Heart right ventricle (tissue), 16 donors: Measurements from ENCODE around the gene CPED1. TPM values are rescaled to one million over a fixed set of nuclear protein-coding genes. Genes with fewer than 3 reads are reported as not detected.

Experiments
- ATAC-seq, 8 donors: fragments of 200-7000 bp; cut with Tn5 transposase; one replicate each; pipeline ENCODE4 v1.9.1; 2020; ENCODE audit warnings: mild to moderate bottlenecking in 8 of 8, moderate library complexity in 8 of 8, moderate number of reproducible peaks in 1 of 8
- DNase-seq, 2 donors: peaks; one replicate each; pipeline ENCODE4 v3.0.0-alpha.2; 2020
- H3K27ac ChIP-seq, 10 donors: fragments of 200-600 bp; sonication (generic) in 2 of 10; one replicate each; pipeline versions ENCODE4 v1.5.0 to v1.8.0; 2020 to 2022; ENCODE audit warnings: mild to moderate bottlenecking in 3 of 10
- H3K27me3 ChIP-seq, 7 donors: fragments of 200-600 bp; one replicate each; pipeline ENCODE4 v1.8.0; 2021 to 2022; ENCODE audit warnings: mild to moderate bottlenecking in 2 of 7
- H3K36me3 ChIP-seq, 9 donors: fragments of 200-600 bp; sonication (generic) in 1 of 9; one replicate each; pipeline versions ENCODE4 v1.5.0 to v1.8.0; 2020 to 2022; ENCODE audit warnings: mild to moderate bottlenecking in 2 of 9
- H3K4me1 ChIP-seq, 9 donors: fragments of 200-600 bp; sonication (generic) in 1 of 9; one replicate each; pipeline versions ENCODE4 v1.5.0 to v1.8.0; 2020 to 2022; ENCODE audit warnings: mild to moderate bottlenecking in 4 of 9
- H3K4me3 ChIP-seq, 10 donors: fragments of 200-600 bp; sonication (generic) in 2 of 10; one replicate each; pipeline versions ENCODE4 v1.5.0 to v1.8.0; 2020 to 2022; ENCODE audit warnings: mild to moderate bottlenecking in 7 of 10, moderate library complexity in 2 of 10
- H3K9me3 ChIP-seq, 11 donors: fragments of 200-600 bp in 10 of 11; sonication (generic) in 2 of 11; one replicate each; pipeline versions ENCODE4 v1.5.0 to v1.8.0; 2013 to 2022; ENCODE audit warnings: mild to moderate bottlenecking in 2 of 11, control low read depth in 1 of 11, moderate library complexity in 1 of 11
- CTCF ChIP-seq, 9 donors: fragments of 200-600 bp; sonication (generic) in 2 of 9; IDR thresholded peaks; one replicate each; pipeline versions ENCODE4 v1.5.0 to v1.8.0; 2021 to 2022; ENCODE audit warnings: antibody characterized with exemption in 9 of 9, mild to moderate bottlenecking in 5 of 9, moderate library complexity in 1 of 9
- WGBS, 2 donors: extraction: QIAGEN DNeasy Blood & Tissue Kit; methylation state at CpG; one replicate each; pipeline ENCODE4 v1.1.7; 2013; ENCODE audit warnings: inconsistent platforms in 1 of 2; 5-methylcytosine and 5-hydroxymethylcytosine counted together
- intact Hi-C, 10 donors: fragments of 100-400 bp; cut with DNase I; formaldehyde crosslinking; loops; one replicate each; pipeline versions ENCODE4 v1.11.1 to v1.14.2; 2022
- polyA plus RNA-seq, 2 donors: library from polyadenylated mRNA; stranded (reverse); fragments of 200-250 nt; gene quantifications; one replicate each; pipeline ENCODE4 v1.2.3, GENCODE V29; 2013
- total RNA-seq, 10 donors: library from RNA; stranded (reverse); fragmentation: NEBNext Ultra II Directional in 3 of 10; extraction: Animal tissue kit (Norgen Biotek cat#: 25700) in 3 of 10; gene quantifications; one replicate each; pipeline versions ENCODE4 v1.2.1 to v1.2.4, GENCODE V29; 2021 to 2023
- donor health status: Arrhythmogenic right ventricular cardiomyopathy.
- donor health status: ischemic (EF 13 %, LVEDD 7.1; RV severe dilation, severe dysfunction).
- donor health status: healthy with polysubstance abuse.
- donor health status: DM: no; HTN: yes; CAD: no.
- donor health status: DM: no; HTN: no; CAD: no.
- donor health status: ischemic (EF 25% LVEDD 6.9; RV normal size, moderate dysfunction).
- donor health status: ischemic (EF 25% LVEDD 5.7; RV mildly dilated, moderate dysfunction).
- donor health status: healthy.
- donor health status: DM: yes; HTN: yes; CAD: no.
- donor health status: Ischemic cardiomyopathy.
- donor health status: ischemic (EF 35%, LVEDD 5.7; RV mildly dilated, moderate dysfunction).
- donor health status: nonischemic (EF 11% LVEDD 7.7; RV severe dilation, severe dysfunction).
- donor health status: DM: yes; HTN: yes; CAD: no.
- donor health status: PGD.
- donor health status: ischemic (EF 29% LVEDD 5.4; RV normal size, mild dysfunction).
- donor health status: nonischemic (EF 23%, LVEDD 6.1; RV moderate dilation, normal function).

The CPED1 gene
- total and polyA plus RNA-seq, 12 donors, result 3.9 to 56.5 (median 31.2) TPM

DNA sequence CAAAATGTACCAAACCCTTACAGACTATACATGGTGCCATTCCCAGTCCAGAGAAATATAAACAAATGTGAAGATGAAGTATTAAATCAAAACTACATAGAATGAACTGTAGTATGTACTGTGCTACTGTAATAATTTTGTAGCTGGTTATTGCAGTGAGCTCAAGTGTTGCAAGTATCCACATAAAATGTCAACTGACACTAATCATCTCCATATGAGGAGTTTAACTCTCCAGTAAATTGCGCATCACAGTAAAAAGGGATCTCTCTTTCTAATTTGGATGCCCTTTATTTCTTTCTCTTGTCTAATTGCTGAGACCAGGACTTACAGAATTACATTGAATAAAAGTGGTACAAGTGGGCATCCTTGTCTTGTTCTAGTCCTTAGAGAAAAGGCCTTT is 165.5 kb downstream of the CPED1 start:
- Histone ChIP-seq H3K4me1 (no peaks in the 10 kb centered on the region), H3K27ac (no peak overlapping the region), H3K36me3 (peaks cover 0 to 43% (median 0%) of the 10 kb centered on the region in 9 donors), H3K9me3 (no peaks in the 10 kb centered on the region), H3K27me3 (no peaks in the 10 kb centered on the region), H3K4me3 (no peak overlapping the region)
- no peak for TF ChIP-seq CTCF (IDR thresholded peaks at IDR 0.05)
- DNase-seq (no peak), ATAC-seq (no peak)
- intact Hi-C loops, result no loop called here
- 98 to 100% methylated on average over 1 of the region's 1 CpG for WGBS, 2 donors

DNA sequence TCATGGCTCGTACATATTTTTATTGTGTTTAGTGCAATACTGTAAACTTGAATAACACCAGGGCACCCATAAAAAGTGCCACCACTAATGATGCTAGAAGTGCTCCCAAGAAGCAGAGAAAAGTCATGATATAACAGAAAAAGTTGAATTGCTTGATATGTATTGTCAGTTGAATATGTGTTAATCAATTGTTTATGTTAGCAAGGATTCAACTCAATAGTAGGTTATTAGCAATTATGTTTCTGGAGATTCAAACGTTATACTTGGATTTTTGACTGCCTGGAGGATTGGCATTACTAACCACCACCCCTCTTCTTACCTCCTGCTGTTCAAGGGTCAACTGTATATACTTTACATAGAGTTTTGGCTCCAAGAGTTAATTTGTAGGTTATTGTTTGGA is 168.3 kb downstream of the CPED1 start:
- WGBS, 2 donors, result 69 to 81% methylated on average over 2 of the region's 2 CpGs
- no peak for ATAC-seq
- H3K4me1 ChIP-seq, result no peaks in the 10 kb centered on the region
- intact Hi-C loops, result no loop called here
- no peak for DNase-seq
- H3K27ac ChIP-seq, result no peak overlapping the region
- H3K36me3 ChIP-seq, result peaks cover 0 to 28% (median 0%) of the 10 kb centered on the region in 9 donors
- H3K4me3 ChIP-seq, result no peak overlapping the region
- H3K27me3 ChIP-seq, result no peaks in the 10 kb centered on the region
- no peak for TF ChIP-seq CTCF (IDR thresholded peaks at IDR 0.05)
- no peaks in the 10 kb centered on the region for H3K9me3 ChIP-seq

DNA sequence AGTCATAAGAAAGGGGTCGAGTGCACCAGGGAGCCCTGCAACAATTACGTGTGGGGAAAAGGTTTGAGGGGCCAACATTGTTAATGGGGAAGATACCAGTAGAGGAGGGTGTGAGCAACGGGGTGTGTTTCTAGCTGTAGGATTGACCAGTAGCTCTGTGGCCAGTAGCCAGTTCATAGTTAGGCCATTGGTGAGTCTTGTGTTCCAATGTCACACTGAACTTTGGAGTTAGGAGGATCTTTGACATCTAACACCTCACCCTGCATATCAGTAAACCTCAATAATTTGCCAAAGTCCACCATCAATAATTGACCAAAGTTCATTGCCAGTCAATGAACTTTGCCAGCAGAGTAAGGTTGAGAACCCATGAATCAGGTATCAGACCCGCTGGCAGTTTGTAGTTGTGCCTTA is 168.8 kb downstream of the CPED1 start:
- intact Hi-C loops, result no loop called here
- 80 to 96% methylated on average over 4 of the region's 4 CpGs for WGBS, 2 donors
- ATAC-seq, result no peak

GRCh38 chr7:121157885-121158590 is 169.5 kb downstream of the CPED1 start:
- ATAC-seq, result no peak
- intact Hi-C loops, result no loop called here
- H3K4me3 ChIP-seq, result no peak overlapping the region
- no peaks in the 10 kb centered on the region for H3K27me3 ChIP-seq
- TF ChIP-seq CTCF (IDR thresholded peaks at IDR 0.05), result no peak
- DNase-seq, result no peak
- H3K4me1 ChIP-seq, result no peaks in the 10 kb centered on the region
- H3K36me3 ChIP-seq, result peaks cover 0 to 16% (median 0%) of the 10 kb centered on the region in 9 donors
- 78 to 88% methylated on average over 2 of the region's 2 CpGs for WGBS, 2 donors
- no peak overlapping the region for H3K27ac ChIP-seq
- H3K9me3 ChIP-seq, result no peaks in the 10 kb centered on the region

More for the DNA sequence above, 168.8 kb downstream of the CPED1 start:
- Histone ChIP-seq H3K4me3 (no peak overlapping the region), H3K27me3 (no peaks in the 10 kb centered on the region), H3K9me3 (no peaks in the 10 kb centered on the region), H3K36me3 (peaks cover 0 to 23% (median 0%) of the 10 kb centered on the region in 9 donors), H3K27ac (no peak overlapping the region), H3K4me1 (no peaks in the 10 kb centered on the region)
- no peak for TF ChIP-seq CTCF (IDR thresholded peaks at IDR 0.05)
- DNase-seq, result no peak
